Karpas-422 (cell line): ENCODE data around the gene ZNF718. TPM values are rescaled to one million over a fixed set of nuclear protein-coding genes. Genes with fewer than 3 reads are reported as not detected.
A peak's percentile ranks its signal among the peaks of the same experiment; 100 is the strongest.
"Not testable (repeated sequence)": the region's sequence is repeated elsewhere in the genome, so short reads cannot be mapped to it uniquely, and the experiment has no call there.

Experiments
- DNase-seq: peaks from one replicate; pipeline ENCODE4 v3.0.0-alpha.2; 2015
- H2AFZ ChIP-seq: fragments of 200-600 bp; sonication (generic); 2 replicates; pipeline ENCODE4 v1.6.1; 2014; ENCODE audit warnings: antibody characterized with exemption, low read length, mixed read lengths
- H3K27ac ChIP-seq: fragments of 200-600 bp; sonication (generic); 2 replicates; pipeline ENCODE4 v1.5.1; 2014; ENCODE audit warnings: mild to moderate bottlenecking, low read length, moderate library complexity
- H3K27me3 ChIP-seq: fragments of 200-600 bp; sonication (generic); 2 replicates; pipeline ENCODE4 v1.6.1; 2014; ENCODE audit warnings: low read length, mixed read lengths
- H3K36me3 ChIP-seq: fragments of 200-600 bp; sonication (generic); 2 replicates; pipeline ENCODE4 v1.6.1; 2014; ENCODE audit warnings: low read length, mixed read lengths; ENCODE audit not compliant: insufficient read depth
- H3K4me1 ChIP-seq: fragments of 200-600 bp; sonication (generic); 2 replicates; pipeline ENCODE4 v1.6.1; 2014; ENCODE audit warnings: mild to moderate bottlenecking, low read length, mixed read lengths
- H3K4me2 ChIP-seq: fragments of 200-600 bp; sonication (generic); 2 replicates; pipeline ENCODE4 v1.6.1; 2014; ENCODE audit warnings: low read length, low read depth, mild to moderate bottlenecking; ENCODE audit not compliant: poor library complexity, severe bottlenecking
- H3K4me3 ChIP-seq: fragments of 200-600 bp; sonication (generic); 2 replicates; pipeline ENCODE4 v1.5.1; 2014; ENCODE audit warnings: mild to moderate bottlenecking, antibody characterized with exemption, low read length, mixed read lengths
- H3K79me2 ChIP-seq: fragments of 200-600 bp; sonication (generic); 2 replicates; pipeline ENCODE4 v1.6.1; 2014; ENCODE audit warnings: mild to moderate bottlenecking, low read length, mixed read lengths
- H3K9ac ChIP-seq: fragments of 200-600 bp; sonication (generic); 2 replicates; pipeline ENCODE4 v1.6.0; 2014; ENCODE audit warnings: low read length
- H3K9me2 ChIP-seq: fragments of 200-600 bp; sonication (generic), shearing (Covaris generic); replicated peaks from 2 replicates; pipeline ENCODE4 v1.6.0; 2014; ENCODE audit warnings: mild to moderate bottlenecking, low read length, moderate library complexity; ENCODE audit not compliant: insufficient read depth
- H3K9me3 ChIP-seq: fragments of 300-700, 200-600 bp; sonication (generic); 2 replicates; pipeline ENCODE4 v1.6.1; 2014; ENCODE audit warnings: low read length, mixed read lengths
- H4K20me1 ChIP-seq: fragments of 200-600 bp; sonication (generic); 2 replicates; pipeline ENCODE4 v1.6.1; 2014; ENCODE audit warnings: mild to moderate bottlenecking, antibody characterized with exemption, low read length, low read depth; ENCODE audit not compliant: insufficient read depth
- total RNA-seq: library from RNA; depleted of rRNA; stranded (reverse); fragments of >200 nt; shearing (Covaris generic); gene quantifications from 2 replicates; pipeline ENCODE4 v1.2.3, GENCODE V29; 2014; ENCODE audit warnings: low replicate concordance

The ZNF718 gene
- total RNA-seq, 1 experiment from 2014 or later: 38.7 TPM

DNA sequence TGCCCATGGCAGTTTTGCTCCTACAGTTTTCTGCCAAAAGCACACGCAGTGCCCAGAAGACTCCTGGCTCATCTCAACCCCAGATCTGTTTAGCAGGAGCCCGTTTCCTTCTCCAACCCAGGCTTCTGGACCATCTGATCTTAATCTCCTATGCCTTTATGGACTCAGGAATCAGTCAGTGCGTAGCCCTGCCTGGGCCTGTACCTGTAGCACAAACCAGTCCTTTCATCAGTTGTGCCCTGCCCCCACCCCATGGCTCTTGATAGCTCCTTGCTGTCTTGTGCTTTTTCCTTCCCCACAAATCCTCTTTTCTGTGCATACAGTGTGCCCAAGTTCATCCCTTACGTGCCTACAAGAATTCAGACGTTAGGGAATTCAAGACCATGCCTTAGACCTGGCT is 1.5 kb downstream of the ZNF718 start:
- H3K4me1 ChIP-seq: peaks cover 12% of the 10 kb centered on the region
- peak overlapping the region; percentile 81; the same call in 1 of the 2 replicates for H3K27ac ChIP-seq
- H3K27me3 ChIP-seq: no peaks in the 10 kb centered on the region
- no peak overlapping the region for H2AFZ ChIP-seq
- H3K9ac ChIP-seq: peak overlapping the region; percentile 90; the same call in 1 of the 2 replicates
- peak overlapping the region; percentile 81 for H3K4me2 ChIP-seq
- H3K36me3 ChIP-seq: peaks cover 59% of the 10 kb centered on the region
- H3K9me2 ChIP-seq: no peaks in the 10 kb centered on the region
- peaks cover 15% of the 10 kb centered on the region for H3K9me3 ChIP-seq
- no peak for DNase-seq
- H4K20me1 ChIP-seq: no peaks in the 10 kb centered on the region
- H3K79me2 ChIP-seq: peaks cover 60% of the 10 kb centered on the region
- H3K4me3 ChIP-seq: peak overlapping the region; percentile 88

- Histone ChIP-seq H3K27me3 (no peaks in the 10 kb centered on the region), H4K20me1 (no peaks in the 10 kb centered on the region), H3K4me2 (no peak overlapping the region), H3K9me2 (no peaks in the 10 kb centered on the region), H3K4me3 (no peak overlapping the region), H3K9me3 (peaks cover 19% of the 10 kb centered on the region), H2AFZ (no peak overlapping the region), H3K79me2 (peaks cover 72% of the 10 kb centered on the region), H3K9ac (no peak overlapping the region), H3K27ac (no peak overlapping the region), H3K36me3 (peaks cover 93% of the 10 kb centered on the region), H3K4me1 (no peaks in the 10 kb centered on the region)
- DNase-seq: no peak
Observed at GRCh38 chr4:132483-132882, 8.2 kb downstream of the ZNF718 start.

DNA sequence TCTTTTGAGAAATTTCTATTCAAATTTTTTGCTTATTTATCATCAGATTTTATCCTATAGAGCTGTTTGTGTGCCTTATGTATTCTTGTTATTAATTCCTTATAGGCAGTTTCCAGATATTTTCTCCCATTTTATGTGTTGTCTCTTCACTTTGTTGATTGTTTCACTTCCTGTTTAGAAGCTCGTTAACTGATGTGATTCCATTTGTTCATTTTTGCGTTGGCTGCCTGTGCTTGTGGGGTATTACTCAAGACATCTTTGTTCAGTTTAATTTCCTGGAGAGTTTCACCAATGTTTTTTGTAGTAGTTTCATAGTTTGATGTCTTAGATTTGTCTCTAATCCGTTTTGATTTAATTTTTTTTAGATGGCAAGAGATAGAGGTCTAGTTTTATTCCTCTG is 14.6 kb downstream of the ZNF718 start:
- Histone ChIP-seq H2AFZ (no peak overlapping the region), H3K27ac (no peak overlapping the region), H3K9me2 (no peaks in the 10 kb centered on the region), H3K27me3 (no peaks in the 10 kb centered on the region), H3K79me2 (peaks cover 98% of the 10 kb centered on the region), H3K36me3 (peaks cover 97% of the 10 kb centered on the region), H3K9ac (no peak overlapping the region), H3K9me3 (peaks cover 61% of the 10 kb centered on the region), H3K4me2 (no peak overlapping the region), H3K4me1 (no peaks in the 10 kb centered on the region), H4K20me1 (no peaks in the 10 kb centered on the region), H3K4me3 (no peak overlapping the region)
- DNase-seq: no peak

DNA sequence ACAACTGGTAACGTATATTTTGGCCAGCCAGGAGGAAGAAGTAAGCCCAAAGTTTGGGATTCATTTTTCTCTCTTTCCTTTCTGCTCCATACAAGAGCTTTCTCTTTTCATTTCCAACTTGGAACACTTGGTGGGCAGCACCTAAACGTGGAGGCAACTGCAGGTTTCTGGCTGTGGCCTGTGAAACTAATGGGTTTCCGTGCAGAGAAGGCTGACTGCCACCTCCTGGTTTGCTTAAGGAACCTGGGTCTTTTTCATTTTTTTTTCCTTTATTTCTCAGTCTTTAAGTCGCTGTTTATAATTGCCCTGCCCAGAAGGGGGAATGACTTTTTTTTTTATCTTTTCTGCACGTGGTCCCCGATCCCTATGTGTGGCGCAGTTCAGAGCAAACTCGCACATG is 15.4 kb downstream of the ZNF718 start:
- Histone ChIP-seq H3K27ac (no peak overlapping the region), H3K79me2 (peaks cover 98% of the 10 kb centered on the region), H3K9ac (no peak overlapping the region), H3K4me2 (no peak overlapping the region), H3K4me1 (no peaks in the 10 kb centered on the region), H3K36me3 (peaks cover 97% of the 10 kb centered on the region), H2AFZ (no peak overlapping the region), H3K4me3 (no peak overlapping the region), H3K9me3 (peaks cover 68% of the 10 kb centered on the region), H4K20me1 (no peaks in the 10 kb centered on the region), H3K9me2 (no peaks in the 10 kb centered on the region), H3K27me3 (no peaks in the 10 kb centered on the region)
- no peak for DNase-seq

GRCh38 chr4:146621-147020 is 22.3 kb downstream of the ZNF718 start:
- H3K27me3 ChIP-seq: no peaks in the 10 kb centered on the region
- H3K4me3 ChIP-seq: no peak overlapping the region
- no peak overlapping the region for H3K9ac ChIP-seq
- no peaks in the 10 kb centered on the region for H4K20me1 ChIP-seq
- H3K9me3 ChIP-seq: peaks cover 56% of the 10 kb centered on the region
- H3K36me3 ChIP-seq: peaks cover 77% of the 10 kb centered on the region
- peak; percentile 65 for DNase-seq
- H3K4me2 ChIP-seq: no peak overlapping the region
- H3K9me2 ChIP-seq: no peaks in the 10 kb centered on the region
- no peaks in the 10 kb centered on the region for H3K4me1 ChIP-seq
- no peak overlapping the region for H3K27ac ChIP-seq
- peaks cover 80% of the 10 kb centered on the region for H3K79me2 ChIP-seq
- H2AFZ ChIP-seq: no peak overlapping the region

- H3K9me3 ChIP-seq: peaks cover 53% of the 10 kb centered on the region
- no peak overlapping the region for H2AFZ ChIP-seq
- H3K4me1 ChIP-seq: no peaks in the 10 kb centered on the region
- no peaks in the 10 kb centered on the region for H3K27me3 ChIP-seq
- H3K36me3 ChIP-seq: peaks cover 71% of the 10 kb centered on the region
- H3K27ac ChIP-seq: no peak overlapping the region
- no peaks in the 10 kb centered on the region for H4K20me1 ChIP-seq
- H3K4me3 ChIP-seq: no peak overlapping the region
- H3K9me2 ChIP-seq: no peaks in the 10 kb centered on the region
- no peak overlapping the region for H3K4me2 ChIP-seq
- peaks cover 74% of the 10 kb centered on the region for H3K79me2 ChIP-seq
- no peak for DNase-seq
- no peak overlapping the region for H3K9ac ChIP-seq
Observed at GRCh38 chr4:147233-147632, 22.9 kb downstream of the ZNF718 start.

GRCh38 chr4:161496-162284 is 37.4 kb downstream of the ZNF718 start:
- no peaks in the 10 kb centered on the region for H3K4me1 ChIP-seq

GRCh38 chr4:169640-170039 is 45.3 kb downstream of the ZNF718 start:
- not testable (repeated sequence) for H3K27ac ChIP-seq, H3K9me2 ChIP-seq, H2AFZ ChIP-seq, H4K20me1 ChIP-seq, H3K27me3 ChIP-seq, H3K79me2 ChIP-seq, H3K9ac ChIP-seq, H3K4me1 ChIP-seq, H3K36me3 ChIP-seq, DNase-seq, H3K4me2 ChIP-seq, H3K4me3 ChIP-seq
- peaks cover 18% of the 10 kb centered on the region for H3K9me3 ChIP-seq

More at GRCh38 chr4:161496-162284, 37.4 kb downstream of the ZNF718 start:
- Histone ChIP-seq H4K20me1 (no peaks in the 10 kb centered on the region), H3K4me2 (no peak overlapping the region), H3K9ac (no peak overlapping the region), H3K9me3 (peaks cover 55% of the 10 kb centered on the region), H3K9me2 (no peaks in the 10 kb centered on the region), H3K27ac (no peak overlapping the region), H3K27me3 (no peaks in the 10 kb centered on the region), H3K79me2 (peaks cover 24% of the 10 kb centered on the region), H3K4me3 (no peak overlapping the region), H2AFZ (no peak overlapping the region), H3K36me3 (peaks cover 57% of the 10 kb centered on the region)
- DNase-seq: no peak
